ENCODE data around the gene PTPRT. TPM values are rescaled to one million over a fixed set of nuclear protein-coding genes. Genes with fewer than 3 reads are reported as not detected.

The PTPRT gene
- total and polyA plus RNA-seq, 2 of the 4 experiments (the other 2 are of a cell fraction), result not detected

DNA sequence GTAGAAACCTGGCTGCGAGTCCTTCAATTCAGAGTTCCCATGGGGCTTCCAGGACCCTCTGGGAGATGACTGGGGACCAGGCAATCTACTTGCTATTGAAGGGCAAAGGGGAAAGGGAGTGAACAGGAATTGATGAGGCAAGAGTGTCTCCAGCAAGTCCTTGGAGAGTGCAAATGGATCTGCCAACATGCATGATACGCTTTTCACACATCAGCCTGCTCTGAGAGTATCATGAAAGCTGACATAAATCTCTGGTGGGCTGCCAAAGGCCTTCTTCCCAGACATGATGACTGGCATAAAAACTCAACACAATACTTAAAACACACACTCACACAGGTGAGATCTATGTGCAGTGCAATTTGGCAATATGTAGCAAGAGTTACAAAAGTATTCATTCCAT lies 759.1 kb downstream of the PTPRT start:
- WGBS, 2 experiments (ENCODE audit: extremely low coverage in 2 of 2, insufficient read length in 1 of 2), result no CpG with 5 or more reads among the region's 2 CpGs
- Histone ChIP-seq H3K27ac (ENCODE audit: insufficient read depth, low read length) (no peak overlapping the region), H3K4ac (ENCODE audit: low read depth, low read length) (no peak overlapping the region), H4K5ac (ENCODE audit: low read depth, low read length) (no peak overlapping the region), H3K9me1 (ENCODE audit: insufficient read depth, low read length) (no peaks in the 10 kb centered on the region), H3K23ac (ENCODE audit: low read depth, low read length) (no peak overlapping the region), H3K79me1 (ENCODE audit: low read depth in 1 of 2, low read length in 2 of 2) (no peaks in the 10 kb centered on the region), H2BK15ac (ENCODE audit: low read depth, low read length) (no peak overlapping the region), H3K9me3 (ENCODE audit: control insufficient read depth, insufficient read depth, low read length) (peaks cover 26% of the 10 kb centered on the region), H2AK9ac (replicated peaks; ENCODE audit: low read depth, low read length, poor library complexity) (no peak overlapping the region), H3K56ac (ENCODE audit: extremely low read depth, insufficient read depth, low read length) (no peak overlapping the region), H2BK120ac (ENCODE audit: low read depth, low read length) (no peak overlapping the region), H3K36me3 (ENCODE audit: control insufficient read depth, insufficient read depth, low read length) (no peaks in the 10 kb centered on the region), H4K8ac (ENCODE audit: low read depth in 2 of 2, low read length in 2 of 2) (no peak overlapping the region), H2AFZ (replicated peaks; ENCODE audit: low read length, poor library complexity) (no peak overlapping the region), H2BK20ac (ENCODE audit: low read depth, low read length) (no peak overlapping the region), H3K27me3 (ENCODE audit: control insufficient read depth, insufficient read depth, low read length) (no peaks in the 10 kb centered on the region), H3K4me2 (ENCODE audit: low read depth, low read length) (no peak overlapping the region), H2AK5ac (ENCODE audit: low read depth, low read length) (no peak overlapping the region), H4K20me1 (ENCODE audit: insufficient read depth, low read length) (no peaks in the 10 kb centered on the region), H4K91ac (ENCODE audit: insufficient read depth, low read depth, low read length) (no peak overlapping the region), H3K4me1 (ENCODE audit: control insufficient read depth, insufficient read depth, low read length) (no peaks in the 10 kb centered on the region), H2BK5ac (ENCODE audit: low read depth, low read length, poor library complexity, severe bottlenecking) (no peak overlapping the region), H3K18ac (ENCODE audit: low read depth, low read length) (no peak overlapping the region), H3K9ac (ENCODE audit: low read depth, low read length) (no peak overlapping the region), H3K4me3 (ENCODE audit: insufficient read depth, low read depth, low read length) (no peak overlapping the region), H3K14ac (replicated peaks; ENCODE audit: low read depth, low read length) (no peak overlapping the region)
- dilution Hi-C loops (cut with HindIII; ENCODE audit: low sequenced_read_pairs, unreplicated experiment) (no loop called here), intact Hi-C loops (cut with micrococcal nuclease) (no loop called here), in situ Hi-C loops (cut with MboI; ENCODE audit: low sequenced_read_pairs) (no loop called here)
- DNase-seq (no peak), ATAC-seq (ENCODE audit: low read depth) (no peak)
- POLR2A ChIA-PET (ENCODE audit: unreplicated experiment), result no interaction called here
- TF ChIP-seq USF2 (IDR thresholded peaks at IDR 0.05; ENCODE audit: low read depth, low read length), result no peak
- TF ChIP-seq BHLHE40 (IDR thresholded peaks at IDR 0.05; ENCODE audit: low read depth, low read length), result no peak
- TF ChIP-seq SMC3 (IDR thresholded peaks at IDR 0.05; ENCODE audit: low read depth, low read length), result no peak
- TF ChIP-seq RFX5 (IDR thresholded peaks at IDR 0.05; ENCODE audit: low read depth, low read length), result no peak
- no peak for TF ChIP-seq MAZ (IDR thresholded peaks at IDR 0.05; ENCODE audit: borderline replicate concordance, low read depth, low read length)
- CTCF ChIA-PET, result no interaction called here
- BruUV-seq (replicated peaks), result no TSS peak

Measured in IMR-90 (cell line).